HEK293 (cell line): Measurements from ENCODE around the gene LCN1.

Experiments used
- CTCF ChIA-PET: fragments of 350-600 bp; formaldehyde crosslinking; extraction: SDS; loops from one replicate; lab custom pipeline; 2021; ENCODE audit warnings: antibody characterized with exemption; lab: Yijun Ruan, JAX
- POLR2A ChIA-PET: fragments of 300-600 bp; formaldehyde crosslinking; extraction: SDS; loops from one replicate; lab custom pipeline; 2020; ENCODE audit warnings: antibody characterized with exemption, inconsistent platforms; lab: Yijun Ruan, JAX
- H3K27ac ChIP-seq: fragments of 200-500 bp; sonication (Bioruptor generic); 2 replicates; pipeline ENCODE4 v1.5.1; 2014; ENCODE audit warnings: low read depth, low read length, control low read depth, inconsistent platforms; ENCODE audit errors: extremely low read depth
- H3K36me3 ChIP-seq, 2 experiments: fragments of 200-500 bp in 1 of 2; sonication (Bioruptor generic) in 1 of 2; 1 replicate in 1 of 2; 2 replicates in 1 of 2; pipeline ENCODE4 v1.5.1; 2014 to 2017; ENCODE audit warnings: inconsistent platforms in 2 of 2, low read length in 2 of 2; ENCODE audit not compliant: control insufficient read depth in 2 of 2, insufficient read depth in 1 of 2
- H3K4me1 ChIP-seq: fragments of 200-500 bp; sonication (Bioruptor generic); 2 replicates; pipeline ENCODE4 v1.5.1; 2014; ENCODE audit warnings: mild to moderate bottlenecking, low read length, inconsistent platforms; ENCODE audit not compliant: control insufficient read depth, insufficient read depth
- H3K4me3 ChIP-seq: 2 replicates; pipeline ENCODE4 v1.5.1; 2011; ENCODE audit warnings: low read depth, mild to moderate bottlenecking, control low read depth, low read length, moderate library complexity
- H3K9me3 ChIP-seq: fragments of 200-500 bp; sonication (Bioruptor generic); 2 replicates; pipeline ENCODE4 v1.5.1; 2014; ENCODE audit warnings: low read depth, low read length, inconsistent platforms; ENCODE audit not compliant: control insufficient read depth, insufficient read depth
- ELK4 ChIP-seq: IDR thresholded peaks from 2 replicates; pipeline ENCODE4 v1.6.1; 2011; ENCODE audit warnings: mild to moderate bottlenecking, low read depth, low read length, borderline replicate concordance
- GLIS2 ChIP-seq: fragments of 450-650 bp; formaldehyde crosslinking; IDR thresholded peaks from 2 replicates; pipeline ENCODE4 v1.5.1; 2016; ENCODE audit warnings: missing biosample characterization, missing genetic modification characterization
- INSM2 ChIP-seq: fragments of 450-650 bp; formaldehyde crosslinking; IDR thresholded peaks from 2 replicates; pipeline ENCODE4 v1.5.1; 2016; ENCODE audit warnings: missing biosample characterization, missing genetic modification characterization
- TRIM28 ChIP-seq: IDR thresholded peaks from 2 replicates; pipeline ENCODE4 v1.6.1; 2011; ENCODE audit warnings: low read length, control low read depth, borderline replicate concordance
- ZBTB1 ChIP-seq: fragments of 450-650 bp; formaldehyde crosslinking; IDR thresholded peaks from 2 replicates; pipeline ENCODE4 v1.5.1; 2016; ENCODE audit warnings: missing biosample characterization, missing genetic modification characterization
- ZFHX2 ChIP-seq: fragments of 450-650 bp; formaldehyde crosslinking; conservative IDR thresholded peaks from 2 replicates; pipeline ENCODE4 v1.5.1; 2016; ENCODE audit warnings: missing biosample characterization, missing genetic modification characterization
- ZNF133 ChIP-seq: fragments of 450-650 bp; formaldehyde crosslinking; IDR thresholded peaks from 2 replicates; pipeline ENCODE4 v1.5.1; 2016; ENCODE audit warnings: missing biosample characterization, missing genetic modification characterization
- ZNF157 ChIP-seq: fragments of 450-650 bp; formaldehyde crosslinking; IDR thresholded peaks from 2 replicates; pipeline ENCODE4 v1.5.1; 2016; ENCODE audit warnings: missing biosample characterization, missing genetic modification characterization
- ZNF16 ChIP-seq: fragments of 450-650 bp; formaldehyde crosslinking; IDR thresholded peaks from 2 replicates; pipeline ENCODE4 v1.5.1; 2016; ENCODE audit warnings: low read depth, missing biosample characterization, missing genetic modification characterization
- ZNF335 ChIP-seq: fragments of 450-650 bp; formaldehyde crosslinking; conservative IDR thresholded peaks from 2 replicates; pipeline ENCODE4 v1.5.1; 2016; ENCODE audit warnings: missing biosample characterization, missing genetic modification characterization
- ZNF366 ChIP-seq: fragments of 450-650 bp; formaldehyde crosslinking; conservative IDR thresholded peaks from 2 replicates; pipeline ENCODE4 v1.5.1; 2016; ENCODE audit warnings: missing biosample characterization, missing genetic modification characterization
- ZNF426 ChIP-seq: fragments of 450-650 bp; formaldehyde crosslinking; IDR thresholded peaks from 2 replicates; pipeline ENCODE4 v1.5.1; 2017; ENCODE audit warnings: missing biosample characterization, missing genetic modification characterization, mild to moderate bottlenecking, inconsistent platforms, moderate library complexity
- ZNF610 ChIP-seq: fragments of 450-650 bp; formaldehyde crosslinking; IDR thresholded peaks from 2 replicates; pipeline ENCODE4 v1.5.1; 2016; ENCODE audit warnings: missing biosample characterization, missing genetic modification characterization, borderline replicate concordance
- ZNF629 ChIP-seq: fragments of 450-650 bp; formaldehyde crosslinking; IDR thresholded peaks from 2 replicates; pipeline ENCODE4 v1.5.1; 2017; ENCODE audit warnings: missing biosample characterization, missing genetic modification characterization
- ZNF670 ChIP-seq: fragments of 450-650 bp; formaldehyde crosslinking; IDR thresholded peaks from 2 replicates; pipeline ENCODE4 v1.5.1; 2016; ENCODE audit warnings: missing biosample characterization, missing genetic modification characterization, low read depth
- ZNF692 ChIP-seq: fragments of 450-650 bp; formaldehyde crosslinking; IDR thresholded peaks from 2 replicates; pipeline ENCODE4 v1.5.1; 2016; ENCODE audit warnings: missing biosample characterization, missing genetic modification characterization
- ZNF701 ChIP-seq: fragments of 450-650 bp; formaldehyde crosslinking; IDR thresholded peaks from 2 replicates; pipeline ENCODE4 v1.5.1; 2016; ENCODE audit warnings: missing biosample characterization, missing genetic modification characterization
- ZNF747 ChIP-seq: fragments of 450-650 bp; formaldehyde crosslinking; IDR thresholded peaks from 2 replicates; pipeline ENCODE4 v1.5.1; 2016; ENCODE audit warnings: missing biosample characterization, missing genetic modification characterization
- ZSCAN16 ChIP-seq: fragments of 450-650 bp; formaldehyde crosslinking; IDR thresholded peaks from 2 replicates; pipeline ENCODE4 v1.5.1; 2016; ENCODE audit warnings: missing biosample characterization, missing genetic modification characterization
- ZXDB ChIP-seq: fragments of 450-650 bp; formaldehyde crosslinking; IDR thresholded peaks from 2 replicates; pipeline ENCODE4 v1.5.1; 2016; ENCODE audit warnings: missing biosample characterization, missing genetic modification characterization

LCN1 gene

GRCh38 chr9:135480071-135480939 lies 40.9 kb upstream of the LCN1 start (continued):
- TF ChIP-seq TRIM28 (no peak), ZNF747 (tag by site-specific recombination) (no peak), ZNF670 (tag by site-specific recombination) (no peak), ZNF133 (tag by site-specific recombination) (0 out of 2 replicates have a peak, but pooled peaks have one; percentile 28), ZNF692 (tag by site-specific recombination) (no peak), ZFHX2 (tag by site-specific recombination) (peak; percentile 41; the same call in 1 of the 2 replicates), ZNF426 (tag by site-specific recombination) (no peak), ZBTB1 (no peak), GLIS2 (tag by site-specific recombination) (peak; percentile 90), ZNF16 (tag by site-specific recombination) (no peak), ZNF610 (tag by site-specific recombination) (no peak), ZNF701 (tag by site-specific recombination) (no peak), INSM2 (tag by site-specific recombination) (no peak), ZNF366 (tag by site-specific recombination) (no peak), ZNF157 (tag by site-specific recombination) (no peak), ELK4 (no peak)
- TF ChIP-seq, all 188 proteins: peak for 28

GRCh38 chr9:135480940-135481310 lies 40.3 kb upstream of the LCN1 start:
- 0 out of 2 replicates have a peak, but pooled peaks have one; percentile 2 for TF ChIP-seq ZFHX2 (tag by site-specific recombination)
- peak; percentile 44 for TF ChIP-seq ZNF335 (tag by site-specific recombination)
- TF ChIP-seq ZNF629 (tag by site-specific recombination) = no peak
- TF ChIP-seq ZXDB (tag by site-specific recombination) = no peak
- no peak for TF ChIP-seq ZSCAN16 (tag by site-specific recombination)
- Histone ChIP-seq H3K27ac (no peak overlapping the region; the same call in 1 of the 2 replicates), H3K9me3 (no peaks in the 10 kb centered on the region), H3K4me1 (no peaks in the 10 kb centered on the region), H3K36me3 (peaks cover 4 to 35% of the 10 kb centered on the region in 2 experiments; a peak in 2 of 3 replicates), H3K4me3 (peak overlapping the region; percentile 92)
- CTCF ChIA-PET = interaction anchor here (0.6 to 1.6 kb wide), 8 partner anchors 9 to 394 kb away, joined by 3 to 7 read pairs (median 4); a partner anchor contains a TSS
- POLR2A ChIA-PET = interaction anchor here (0.6 to 1.8 kb wide), 9 partner anchors 9 to 32 kb away, joined by 3 to 7 read pairs (median 4); partner anchors contain the start of gene MRPS2
